ENCODE data around the gene HIP1.

- TF ChIP-seq CTCF (conservative IDR thresholded peaks at IDR 0.05; ENCODE audit: low read depth, low read length) = no peak
- no peak for TF ChIP-seq RFX5 (IDR thresholded peaks at IDR 0.05; ENCODE audit: low read depth, low read length)
- TF ChIP-seq FOS (IDR thresholded peaks at IDR 0.05; ENCODE audit: low read depth, low read length) = no peak
Measured at GRCh38 chr7:75704928-75705327, 33.8 kb downstream of the HIP1 start.
